LoVo (cell line): ENCODE measurements around the gene SOX3.

Experiments used
- DNase-seq: peaks from one replicate; pipeline ENCODE4 v3.0.0-alpha.2; 2016; ENCODE audit warnings: low spot score

Gene SOX3

GRCh38 chrX:140504371-140505324 is at the start of gene SOX3:
Gene SOX3 (minus strand): TSS chrX:140505069. CDS start chrX:140505060, 9 bp downstream.
- no peak for DNase-seq

- DNase-seq, result no peak
Observed at GRCh38 chrX:140548985-140549384, 44.1 kb upstream of the SOX3 start.

- DNase-seq, result no peak
Observed at GRCh38 chrX:140526171-140526570, 21.3 kb upstream of the SOX3 start.

GRCh38 chrX:140525448-140525847 is 20.6 kb upstream of the SOX3 start:
- DNase-seq, result no peak

GRCh38 chrX:140524556-140524955 is 19.7 kb upstream of the SOX3 start:
- DNase-seq, result no peak

GRCh38 chrX:140521393-140521792 is 16.5 kb upstream of the SOX3 start:
- DNase-seq, result no peak

GRCh38 chrX:140514554-140514953 is 9.7 kb upstream of the SOX3 start:
- DNase-seq, result no peak

- DNase-seq, result no peak
Observed at GRCh38 chrX:140510895-140511295, 6.0 kb upstream of the SOX3 start.

GRCh38 chrX:140510306-140510676 is 5.4 kb upstream of the SOX3 start:
- no peak for DNase-seq

- DNase-seq, result no peak
Observed at GRCh38 chrX:140509468-140510305, 4.8 kb upstream of the SOX3 start.

- no peak for DNase-seq
Observed at GRCh38 chrX:140508958-140509357, 4.1 kb upstream of the SOX3 start.

GRCh38 chrX:140507982-140508305 is 3.1 kb upstream of the SOX3 start:
- no peak for DNase-seq

- no peak for DNase-seq
Observed at GRCh38 chrX:140507223-140507981, 2.5 kb upstream of the SOX3 start.

- DNase-seq, result no peak
Observed at GRCh38 chrX:140505421-140506337, 810 bp upstream of the SOX3 start.

GRCh38 chrX:140503714-140504351 is 1.0 kb downstream of the SOX3 start:
- DNase-seq, result no peak

- DNase-seq, result no peak
Observed at GRCh38 chrX:140503238-140503601, 1.6 kb downstream of the SOX3 start.

GRCh38 chrX:140502491-140503237 is 2.2 kb downstream of the SOX3 start:
- no peak for DNase-seq

GRCh38 chrX:140501940-140502468 is 2.9 kb downstream of the SOX3 start:
- no peak for DNase-seq

- DNase-seq, result no peak
Observed at GRCh38 chrX:140501321-140501720, 3.5 kb downstream of the SOX3 start.

GRCh38 chrX:140500441-140500840 is 4.4 kb downstream of the SOX3 start:
- no peak for DNase-seq
